DND-41 (cell line): Measurements from ENCODE around the gene LYSMD3.

ENCODE experiments used
- EZH2 ChIP-seq: IDR thresholded peaks from 3 replicates; pipeline ENCODE4 v1.6.1; 2012; ENCODE audit warnings: borderline replicate concordance, low read depth, mild to moderate bottlenecking, moderate library complexity, low read length, inconsistent platforms; ENCODE audit not compliant: severe bottlenecking
- TF ChIP-seq, protein P1 (sequence below): IDR thresholded peaks from 2 replicates; pipeline ENCODE4 v1.5.1; 2012; ENCODE audit warnings: borderline replicate concordance, low read length, moderate library complexity, mild to moderate bottlenecking; ENCODE audit not compliant: poor library complexity, severe bottlenecking; ENCODE audit errors: extremely low read depth

DNA sequence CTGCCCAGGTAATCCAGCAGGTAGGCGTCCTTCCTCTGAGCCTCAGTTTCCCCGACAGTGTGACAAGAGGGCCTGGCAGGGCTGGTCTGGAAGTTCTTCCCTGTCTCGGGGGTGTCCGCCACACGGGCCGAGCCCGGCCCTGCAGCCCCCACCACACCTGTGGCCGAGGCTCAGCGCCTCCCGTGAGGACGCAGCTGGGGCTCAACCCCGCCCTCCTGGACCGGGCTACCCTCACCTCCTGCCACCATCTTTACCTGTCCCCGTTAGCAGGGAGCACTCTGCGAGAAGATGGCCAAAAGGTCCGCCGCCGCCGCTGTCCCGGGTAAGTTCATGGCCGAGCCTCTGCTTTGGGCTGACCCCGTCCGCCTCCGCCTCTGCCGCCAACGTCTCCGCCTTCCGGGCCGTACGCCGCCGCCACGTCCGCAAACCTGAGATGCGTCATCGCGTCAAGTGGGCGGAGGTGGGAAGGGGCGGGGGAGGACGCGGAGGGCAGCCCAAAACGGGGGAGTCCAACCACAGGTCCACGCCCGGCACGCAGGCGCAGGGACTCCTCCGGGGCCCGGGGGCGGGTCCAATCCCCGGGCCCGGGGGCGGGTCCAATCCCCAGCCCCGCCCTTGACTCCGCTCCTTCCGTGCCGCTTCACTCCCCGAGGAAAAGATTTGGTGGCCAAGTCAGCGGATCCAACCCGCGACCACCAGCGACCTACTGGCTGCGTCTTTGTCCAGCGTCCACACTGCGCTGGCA, at the start of gene LYSMD3:
- TF ChIP-seq, protein P1, sequence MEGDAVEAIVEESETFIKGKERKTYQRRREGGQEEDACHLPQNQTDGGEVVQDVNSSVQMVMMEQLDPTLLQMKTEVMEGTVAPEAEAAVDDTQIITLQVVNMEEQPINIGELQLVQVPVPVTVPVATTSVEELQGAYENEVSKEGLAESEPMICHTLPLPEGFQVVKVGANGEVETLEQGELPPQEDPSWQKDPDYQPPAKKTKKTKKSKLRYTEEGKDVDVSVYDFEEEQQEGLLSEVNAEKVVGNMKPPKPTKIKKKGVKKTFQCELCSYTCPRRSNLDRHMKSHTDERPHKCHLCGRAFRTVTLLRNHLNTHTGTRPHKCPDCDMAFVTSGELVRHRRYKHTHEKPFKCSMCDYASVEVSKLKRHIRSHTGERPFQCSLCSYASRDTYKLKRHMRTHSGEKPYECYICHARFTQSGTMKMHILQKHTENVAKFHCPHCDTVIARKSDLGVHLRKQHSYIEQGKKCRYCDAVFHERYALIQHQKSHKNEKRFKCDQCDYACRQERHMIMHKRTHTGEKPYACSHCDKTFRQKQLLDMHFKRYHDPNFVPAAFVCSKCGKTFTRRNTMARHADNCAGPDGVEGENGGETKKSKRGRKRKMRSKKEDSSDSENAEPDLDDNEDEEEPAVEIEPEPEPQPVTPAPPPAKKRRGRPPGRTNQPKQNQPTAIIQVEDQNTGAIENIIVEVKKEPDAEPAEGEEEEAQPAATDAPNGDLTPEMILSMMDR = no peak
- TF ChIP-seq EZH2 = no peak
